ENCODE data around the gene ADRA2B.

The ADRA2B gene

GRCh38 chr2:96136129-96136720, 19.9 kb upstream of the ADRA2B start:
- Histone ChIP-seq H3K27me3 (ENCODE audit: control insufficient read depth, insufficient read depth, low read length) (no peaks in the 10 kb centered on the region), H3K4me1 (ENCODE audit: control insufficient read depth, insufficient read depth, low read length) (no peaks in the 10 kb centered on the region; the same call in none of the 2 replicates), H3K27ac (ENCODE audit: low read length) (no peak overlapping the region), H3K36me3 (ENCODE audit: control insufficient read depth, insufficient read depth, low read length) (no peaks in the 10 kb centered on the region), H3K9me3 (ENCODE audit: control insufficient read depth, insufficient read depth, low read length) (no peaks in the 10 kb centered on the region), H3K4me3 (ENCODE audit: low read length) (no peak overlapping the region)
- WGBS (ENCODE audit: insufficient coverage, insufficient read length), result no CpG with 5 or more reads among the region's 8 CpGs
- no peak for DNase-seq (ENCODE audit: low read depth, low spot score)

DNA sequence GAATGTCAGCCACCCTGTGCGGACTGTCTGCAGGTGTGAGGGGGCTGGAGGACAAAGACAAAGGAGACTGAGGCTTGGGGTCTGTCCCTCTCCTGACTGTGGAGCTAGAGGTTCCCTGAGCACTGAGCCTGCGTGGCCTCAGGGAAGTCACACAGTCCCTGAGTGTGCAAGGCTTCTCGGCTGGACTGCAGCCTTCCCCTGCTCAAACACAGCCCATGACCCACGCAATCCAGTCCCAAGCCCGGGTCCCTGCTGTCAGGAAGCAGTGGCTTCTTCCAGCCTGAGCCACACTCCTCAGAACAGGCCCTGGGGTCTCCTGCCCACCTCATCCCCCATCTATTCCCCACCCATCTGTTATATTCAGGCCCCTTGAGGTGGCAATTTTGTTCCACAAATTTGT, 19.2 kb upstream of the ADRA2B start:
- no peak overlapping the region for H3K27ac ChIP-seq (ENCODE audit: low read length)
- no peak overlapping the region for H3K4me3 ChIP-seq (ENCODE audit: low read length)
- no CpG with 5 or more reads among the region's 5 CpGs for WGBS (ENCODE audit: insufficient coverage, insufficient read length)
- DNase-seq (ENCODE audit: low read depth, low spot score), result no peak
- no peaks in the 10 kb centered on the region for H3K27me3 ChIP-seq (ENCODE audit: control insufficient read depth, insufficient read depth, low read length)
- no peaks in the 10 kb centered on the region for H3K9me3 ChIP-seq (ENCODE audit: control insufficient read depth, insufficient read depth, low read length)
- H3K4me1 ChIP-seq (ENCODE audit: control insufficient read depth, insufficient read depth, low read length), result no peaks in the 10 kb centered on the region; the same call in none of the 2 replicates
- no peaks in the 10 kb centered on the region for H3K36me3 ChIP-seq (ENCODE audit: control insufficient read depth, insufficient read depth, low read length)

GRCh38 chr2:96135171-96135570, 18.8 kb upstream of the ADRA2B start:
- Histone ChIP-seq H3K27ac (ENCODE audit: low read length) (no peak overlapping the region), H3K27me3 (ENCODE audit: control insufficient read depth, insufficient read depth, low read length) (no peaks in the 10 kb centered on the region), H3K9me3 (ENCODE audit: control insufficient read depth, insufficient read depth, low read length) (no peaks in the 10 kb centered on the region), H3K4me1 (ENCODE audit: control insufficient read depth, insufficient read depth, low read length) (no peaks in the 10 kb centered on the region; the same call in none of the 2 replicates), H3K36me3 (ENCODE audit: control insufficient read depth, insufficient read depth, low read length) (no peaks in the 10 kb centered on the region; the same call in 1 of the 2 replicates), H3K4me3 (ENCODE audit: low read length) (no peak overlapping the region)
- no peak for DNase-seq (ENCODE audit: low read depth, low spot score)
- no CpG with 5 or more reads among the region's 9 CpGs for WGBS (ENCODE audit: insufficient coverage, insufficient read length)

- no CpG with 5 or more reads among the region's 11 CpGs for WGBS (ENCODE audit: insufficient coverage, insufficient read length)
- Histone ChIP-seq H3K9me3 (ENCODE audit: control insufficient read depth, insufficient read depth, low read length) (no peaks in the 10 kb centered on the region), H3K4me1 (ENCODE audit: control insufficient read depth, insufficient read depth, low read length) (no peaks in the 10 kb centered on the region; the same call in none of the 2 replicates), H3K27ac (ENCODE audit: low read length) (no peak overlapping the region), H3K4me3 (ENCODE audit: low read length) (no peak overlapping the region), H3K27me3 (ENCODE audit: control insufficient read depth, insufficient read depth, low read length) (no peaks in the 10 kb centered on the region), H3K36me3 (ENCODE audit: control insufficient read depth, insufficient read depth, low read length) (no peaks in the 10 kb centered on the region; the same call in 1 of the 2 replicates)
- no peak for DNase-seq (ENCODE audit: low read depth, low spot score)
Measured at GRCh38 chr2:96134421-96134820, 18.1 kb upstream of the ADRA2B start.

- no peak for DNase-seq (ENCODE audit: low read depth, low spot score)
- H3K9me3 ChIP-seq (ENCODE audit: control insufficient read depth, insufficient read depth, low read length), result no peaks in the 10 kb centered on the region
- H3K4me1 ChIP-seq (ENCODE audit: control insufficient read depth, insufficient read depth, low read length), result no peaks in the 10 kb centered on the region
- no peak overlapping the region for H3K27ac ChIP-seq (ENCODE audit: low read length)
- no CpG with 5 or more reads among the region's 26 CpGs for WGBS (ENCODE audit: insufficient coverage, insufficient read length)
- H3K27me3 ChIP-seq (ENCODE audit: control insufficient read depth, insufficient read depth, low read length), result no peaks in the 10 kb centered on the region
- no peaks in the 10 kb centered on the region; the same call in 1 of the 2 replicates for H3K36me3 ChIP-seq (ENCODE audit: control insufficient read depth, insufficient read depth, low read length)
- H3K4me3 ChIP-seq (ENCODE audit: low read length), result no peak overlapping the region
Measured at GRCh38 chr2:96131813-96132745, 15.7 kb upstream of the ADRA2B start.

DNA sequence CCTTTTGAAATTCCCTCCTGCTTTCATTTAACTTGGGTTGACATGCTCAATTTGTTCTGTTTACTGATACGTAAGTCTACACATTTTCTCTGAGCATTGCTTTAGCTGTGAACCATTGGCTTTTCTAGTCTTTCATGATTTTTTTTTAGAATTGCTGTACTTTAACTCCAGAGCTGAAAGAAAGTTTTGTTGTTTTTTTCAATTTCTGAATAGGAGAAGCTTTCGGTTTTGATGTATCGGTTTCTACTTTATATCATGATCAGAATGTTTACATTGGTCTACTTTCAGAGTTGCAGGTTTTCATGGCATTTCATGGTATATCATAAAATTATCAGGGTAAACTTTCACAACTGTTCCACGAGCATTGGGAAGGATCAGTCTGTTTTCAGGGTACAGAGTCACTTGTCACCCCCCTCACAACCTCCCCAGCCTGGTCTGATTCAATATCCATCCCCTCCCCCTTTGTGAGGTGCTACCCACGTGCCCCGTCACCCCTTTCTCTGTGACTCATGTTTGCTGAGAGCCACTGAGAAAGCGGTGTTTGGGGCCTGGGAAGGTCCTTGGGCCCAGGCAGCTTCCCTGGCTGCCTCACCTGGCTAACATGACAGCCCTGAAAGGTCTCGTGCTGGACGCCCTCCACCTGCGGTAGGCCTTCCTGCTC, 14.9 kb upstream of the ADRA2B start:
- Histone ChIP-seq H3K36me3 (ENCODE audit: control insufficient read depth, insufficient read depth, low read length) (no peaks in the 10 kb centered on the region; the same call in 1 of the 2 replicates), H3K4me1 (ENCODE audit: control insufficient read depth, insufficient read depth, low read length) (no peaks in the 10 kb centered on the region), H3K9me3 (ENCODE audit: control insufficient read depth, insufficient read depth, low read length) (no peaks in the 10 kb centered on the region), H3K27ac (ENCODE audit: low read length) (no peak overlapping the region), H3K4me3 (ENCODE audit: low read length) (no peak overlapping the region), H3K27me3 (ENCODE audit: control insufficient read depth, insufficient read depth, low read length) (no peaks in the 10 kb centered on the region)
- no peak for DNase-seq (ENCODE audit: low read depth, low spot score)
- no CpG with 5 or more reads among the region's 10 CpGs for WGBS (ENCODE audit: insufficient coverage, insufficient read length)

GRCh38 chr2:96130483-96130882, 14.1 kb upstream of the ADRA2B start:
- no CpG with 5 or more reads among the region's 4 CpGs for WGBS (ENCODE audit: insufficient coverage, insufficient read length)

DNA sequence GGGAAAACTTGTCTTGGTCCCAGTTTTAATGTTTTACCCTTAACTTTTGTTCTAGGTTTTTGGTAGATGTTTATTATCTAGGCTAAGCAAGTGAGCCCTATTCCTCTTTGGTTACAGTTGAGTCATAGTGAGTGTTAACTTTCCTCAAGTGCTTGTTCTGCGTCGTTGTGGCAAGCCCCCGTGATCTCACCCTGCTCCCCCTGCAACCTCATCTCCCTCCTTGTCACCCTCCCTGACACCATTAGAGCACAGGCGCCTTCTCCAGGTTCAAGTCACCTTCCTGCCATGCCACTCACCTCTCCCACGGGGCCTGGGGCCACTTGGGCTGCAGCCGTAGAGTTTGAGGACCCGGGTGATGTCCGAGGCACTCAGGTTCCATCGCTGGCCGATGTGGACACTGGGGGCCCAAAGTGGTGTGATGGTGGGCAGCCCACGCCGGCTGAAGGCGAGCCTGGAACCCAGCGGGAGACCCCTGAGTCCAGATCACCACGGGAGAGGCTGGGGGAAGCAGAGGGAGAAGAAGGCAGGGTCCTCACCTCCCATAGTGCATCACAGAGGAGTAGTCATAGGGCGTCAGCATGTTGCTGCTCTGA, 13.3 kb upstream of the ADRA2B start:
- DNase-seq (ENCODE audit: low read depth, low spot score), result no peak
- Histone ChIP-seq H3K4me3 (ENCODE audit: low read length) (no peak overlapping the region), H3K4me1 (ENCODE audit: control insufficient read depth, insufficient read depth, low read length) (no peaks in the 10 kb centered on the region), H3K27ac (ENCODE audit: low read length) (no peak overlapping the region), H3K9me3 (ENCODE audit: control insufficient read depth, insufficient read depth, low read length) (no peaks in the 10 kb centered on the region), H3K27me3 (ENCODE audit: control insufficient read depth, insufficient read depth, low read length) (no peaks in the 10 kb centered on the region), H3K36me3 (ENCODE audit: control insufficient read depth, insufficient read depth, low read length) (no peaks in the 10 kb centered on the region; the same call in 1 of the 2 replicates)
- no CpG with 5 or more reads among the region's 16 CpGs for WGBS (ENCODE audit: insufficient coverage, insufficient read length)

More at GRCh38 chr2:96130483-96130882, 14.1 kb upstream of the ADRA2B start:
- H3K9me3 ChIP-seq (ENCODE audit: control insufficient read depth, insufficient read depth, low read length), result no peaks in the 10 kb centered on the region
- DNase-seq (ENCODE audit: low read depth, low spot score), result no peak
- H3K36me3 ChIP-seq (ENCODE audit: control insufficient read depth, insufficient read depth, low read length), result no peaks in the 10 kb centered on the region; the same call in 1 of the 2 replicates
- no peak overlapping the region for H3K4me3 ChIP-seq (ENCODE audit: low read length)
- H3K27ac ChIP-seq (ENCODE audit: low read length), result no peak overlapping the region
- H3K4me1 ChIP-seq (ENCODE audit: control insufficient read depth, insufficient read depth, low read length), result no peaks in the 10 kb centered on the region
- no peaks in the 10 kb centered on the region for H3K27me3 ChIP-seq (ENCODE audit: control insufficient read depth, insufficient read depth, low read length)

- Histone ChIP-seq H3K4me3 (ENCODE audit: low read length) (no peak overlapping the region), H3K27me3 (ENCODE audit: control insufficient read depth, insufficient read depth, low read length) (no peaks in the 10 kb centered on the region), H3K27ac (ENCODE audit: low read length) (no peak overlapping the region), H3K9me3 (ENCODE audit: control insufficient read depth, insufficient read depth, low read length) (no peaks in the 10 kb centered on the region), H3K4me1 (ENCODE audit: control insufficient read depth, insufficient read depth, low read length) (no peaks in the 10 kb centered on the region), H3K36me3 (ENCODE audit: control insufficient read depth, insufficient read depth, low read length) (no peaks in the 10 kb centered on the region; the same call in 1 of the 2 replicates)
- no CpG with 5 or more reads among the region's 6 CpGs for WGBS (ENCODE audit: insufficient coverage, insufficient read length)
- DNase-seq (ENCODE audit: low read depth, low spot score), result no peak
Measured at GRCh38 chr2:96128456-96128855, 12.1 kb upstream of the ADRA2B start.
